Measurements from ENCODE around the gene PTPN21. TPM values are rescaled to one million over a fixed set of nuclear protein-coding genes. Genes with fewer than 3 reads are reported as not detected.

Gene PTPN21
- total and polyA plus RNA-seq, 9 of the 15 experiments (the other 6 are each of a cell fraction or from before 2014, with no cell fraction given), result 0.06 to 1.9 (median 0.94) TPM

GRCh38 chr14:88479574-88479987, 75.2 kb downstream of the PTPN21 start:
- no peaks in the 10 kb centered on the region for H3K36me3 ChIP-seq (ENCODE audit: control insufficient read depth, insufficient read depth, low read length)
- H3K4me2 ChIP-seq (ENCODE audit: insufficient read depth, low read length), result no peak overlapping the region
- H2AFZ ChIP-seq (ENCODE audit: low read depth, low read length), result no peak overlapping the region
- ChIA-PET POLR2A (no interaction called here), CTCF (ENCODE audit: low intra/inter-chr PET ratio) (no interaction called here)
- WGBS (ENCODE audit: insufficient coverage, low coverage, missing lambda C conversion rate), result 87% methylated on average over 6 of the region's 40 CpGs
- no peak overlapping the region for H3K27ac ChIP-seq (ENCODE audit: extremely low read depth, low read depth, low read length)
- H3K9me1 ChIP-seq (ENCODE audit: control insufficient read depth, insufficient read depth, low read length), result no peaks in the 10 kb centered on the region
- DNase-seq (ENCODE audit: extremely low read depth in 1 of 4, low spot score in 3 of 4) (no peak), ATAC-seq (no peak), FAIRE-seq (no peak)
- in situ Hi-C loops (cut with MboI) (loop anchor here (25.0 kb wide), 1 partner anchor 533 kb away; no protein-coding TSS in a partner anchor), intact Hi-C loops (cut with micrococcal nuclease) (no loop called here)
- no peaks in the 10 kb centered on the region for H3K79me2 ChIP-seq (ENCODE audit: control insufficient read depth, insufficient read depth, low read length)
- no peaks in the 10 kb centered on the region for H3K4me1 ChIP-seq (replicated peaks in 1 of 2; ENCODE audit: control insufficient read depth in 2 of 2, insufficient read depth in 2 of 2, low read length in 2 of 2)
- BruUV-seq (replicated peaks), result no TSS peak
- H3K4me3 ChIP-seq, result no peak overlapping the region
- H3K9ac ChIP-seq (ENCODE audit: insufficient read depth in 1 of 2, low read depth in 2 of 2, low read length in 2 of 2), result no peak overlapping the region
- no peaks in the 10 kb centered on the region for H4K20me1 ChIP-seq (replicated peaks; ENCODE audit: control insufficient read depth, insufficient read depth, low read length)
- no peaks in the 10 kb centered on the region for H3K27me3 ChIP-seq (ENCODE audit: control insufficient read depth in 2 of 2, insufficient read depth in 2 of 2, low read length in 2 of 2)
- no peaks in the 10 kb centered on the region for H3K9me3 ChIP-seq (replicated peaks; ENCODE audit: control insufficient read depth, insufficient read depth, low read depth, low read length)
- TF ChIP-seq SMC3 (conservative IDR thresholded peaks at IDR 0.05; ENCODE audit: insufficient read depth, low read depth, low read length) (no peak), ZBTB1 (CRISPR knock-in tag; IDR thresholded peaks at IDR 0.05; ENCODE audit: borderline replicate concordance, low read depth) (no peak), SAFB (IDR thresholded peaks at IDR 0.05; ENCODE audit: borderline replicate concordance, low read depth, low read length) (no peak), FUS (optimal IDR thresholded peaks at IDR 0.05; ENCODE audit: low read depth, low read length) (no peak), RREB1 (CRISPR knock-in tag; IDR thresholded peaks at IDR 0.05) (no peak), CBX1 (IDR thresholded peaks at IDR 0.05; ENCODE audit: low read depth) (no peak), XRCC4 (IDR thresholded peaks at IDR 0.05; ENCODE audit: extremely low read depth, insufficient read depth, insufficient read length) (no peak), NCOR1 (IDR thresholded peaks at IDR 0.05) (no peak), ZBTB9 (CRISPR knock-in tag; IDR thresholded peaks at IDR 0.05) (no peak), MECOM (CRISPR knock-in tag; IDR thresholded peaks at IDR 0.05) (no peak), ZNF507 (tag; conservative IDR thresholded peaks at IDR 0.05) (no peak), NR4A1 (CRISPR knock-in tag; IDR thresholded peaks at IDR 0.05) (no peak), NR4A1 (tag; IDR thresholded peaks at IDR 0.05) (no peak)
